ENCODE results near the gene MFAP2.

- no peak for TF ChIP-seq POLR2A (IDR thresholded peaks at IDR 0.05)
- no peak for TF ChIP-seq CTCF (IDR thresholded peaks at IDR 0.05)
Observed at GRCh38 chr1:16971341-16972188, 8.9 kb downstream of the MFAP2 start.

Data from heart left ventricle (tissue), 13 donors.